ENCODE measurements around the gene ATF3.

Gene ATF3

DNA sequence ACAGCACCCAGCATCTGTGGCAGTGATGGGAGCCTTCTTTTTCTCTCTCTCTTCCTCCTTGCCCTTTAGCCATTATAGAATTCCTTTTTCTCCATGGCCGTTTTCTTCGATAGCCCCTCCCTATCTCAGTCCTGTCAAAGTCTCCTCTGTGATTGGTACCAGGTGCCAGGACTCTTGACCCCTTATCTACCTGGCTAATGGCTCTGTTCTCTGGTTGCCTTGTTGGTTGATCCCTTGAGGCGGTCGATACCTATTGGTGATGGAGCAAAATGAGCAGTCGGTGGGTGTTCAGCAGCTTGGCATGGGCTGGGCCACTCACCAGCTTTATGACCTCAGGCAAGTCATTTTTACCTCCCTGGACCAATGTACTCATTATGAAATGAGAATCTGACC, 2.0 kb downstream of the ATF3 start:
- ChIA-PET CTCF (interaction anchor here (1.0 to 2.8 kb wide), 3 partner anchors 20 to 384 kb away, joined by 3 to 9 read pairs (median 3); no protein-coding TSS in a partner anchor), POLR2A (interaction anchor here (0.9 to 1.8 kb wide), 2 partner anchors 18 to 44 kb away, joined by 3 to 5 read pairs; no protein-coding TSS in a partner anchor)
- TF ChIP-seq, protein P1, sequence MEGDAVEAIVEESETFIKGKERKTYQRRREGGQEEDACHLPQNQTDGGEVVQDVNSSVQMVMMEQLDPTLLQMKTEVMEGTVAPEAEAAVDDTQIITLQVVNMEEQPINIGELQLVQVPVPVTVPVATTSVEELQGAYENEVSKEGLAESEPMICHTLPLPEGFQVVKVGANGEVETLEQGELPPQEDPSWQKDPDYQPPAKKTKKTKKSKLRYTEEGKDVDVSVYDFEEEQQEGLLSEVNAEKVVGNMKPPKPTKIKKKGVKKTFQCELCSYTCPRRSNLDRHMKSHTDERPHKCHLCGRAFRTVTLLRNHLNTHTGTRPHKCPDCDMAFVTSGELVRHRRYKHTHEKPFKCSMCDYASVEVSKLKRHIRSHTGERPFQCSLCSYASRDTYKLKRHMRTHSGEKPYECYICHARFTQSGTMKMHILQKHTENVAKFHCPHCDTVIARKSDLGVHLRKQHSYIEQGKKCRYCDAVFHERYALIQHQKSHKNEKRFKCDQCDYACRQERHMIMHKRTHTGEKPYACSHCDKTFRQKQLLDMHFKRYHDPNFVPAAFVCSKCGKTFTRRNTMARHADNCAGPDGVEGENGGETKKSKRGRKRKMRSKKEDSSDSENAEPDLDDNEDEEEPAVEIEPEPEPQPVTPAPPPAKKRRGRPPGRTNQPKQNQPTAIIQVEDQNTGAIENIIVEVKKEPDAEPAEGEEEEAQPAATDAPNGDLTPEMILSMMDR (IDR thresholded peaks at IDR 0.05; ENCODE audit: control extremely low read depth, extremely low read depth, low read depth, missing control alignments), result no peak
- DNase-seq (ENCODE audit: extremely low spot score), result no peak

DNA sequence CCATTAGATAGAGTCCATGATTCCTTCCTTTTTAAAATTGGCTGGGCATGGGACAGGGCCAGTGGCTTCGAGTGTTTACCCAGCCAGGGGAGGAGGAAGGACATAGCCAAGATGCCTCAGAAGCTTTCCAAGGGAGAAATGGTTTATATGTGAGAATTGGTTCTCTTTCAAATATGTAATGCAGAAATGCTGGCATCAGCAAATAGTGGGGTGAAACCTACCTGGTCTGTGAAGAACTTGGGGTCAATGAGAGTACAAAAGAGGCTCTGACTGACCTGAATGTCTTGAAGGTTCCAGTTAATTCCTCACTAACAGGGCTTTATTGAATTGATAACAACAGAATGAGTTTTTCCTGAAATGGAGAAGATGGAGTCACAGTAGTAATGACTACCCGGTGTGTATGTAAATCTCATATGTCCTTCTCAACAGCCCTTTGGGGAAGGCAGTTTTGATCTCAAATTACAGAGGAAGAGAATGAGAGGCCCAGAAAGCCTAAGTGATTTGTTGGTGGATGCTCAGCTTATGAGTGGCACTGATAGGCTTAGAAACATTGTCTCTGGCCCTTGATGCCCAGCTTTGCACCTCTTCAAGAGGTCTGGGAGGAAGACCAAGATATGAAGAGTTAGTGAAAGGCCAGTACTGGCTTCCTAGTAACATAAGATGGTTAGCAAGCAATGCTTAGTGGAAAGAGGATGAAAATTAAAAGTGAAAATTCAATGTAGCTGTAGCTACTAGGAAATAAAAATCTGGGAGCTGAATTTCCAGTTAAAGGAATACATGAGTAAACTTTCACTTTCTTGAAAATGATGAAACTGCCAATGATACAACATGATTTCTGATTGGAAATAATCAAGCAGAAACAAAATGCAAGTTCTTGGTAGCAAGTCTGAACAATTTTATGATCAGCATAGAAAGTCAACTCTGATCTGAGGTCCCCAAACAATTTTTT, 2.7 kb downstream of the ATF3 start:
- ChIA-PET CTCF (interaction anchor here (1.0 to 3.8 kb wide), 6 partner anchors 14 to 384 kb away, joined by 3 to 14 read pairs (median 5); no protein-coding TSS in a partner anchor), POLR2A (interaction anchor here (0.8 to 1.8 kb wide), 3 partner anchors 17 to 68 kb away, joined by 3 to 5 read pairs (median 3); no protein-coding TSS in a partner anchor)
- TF ChIP-seq, protein P1 (IDR thresholded peaks at IDR 0.05; ENCODE audit: control extremely low read depth, extremely low read depth, low read depth, missing control alignments), result no peak
- DNase-seq (ENCODE audit: extremely low spot score), result no peak

DNA sequence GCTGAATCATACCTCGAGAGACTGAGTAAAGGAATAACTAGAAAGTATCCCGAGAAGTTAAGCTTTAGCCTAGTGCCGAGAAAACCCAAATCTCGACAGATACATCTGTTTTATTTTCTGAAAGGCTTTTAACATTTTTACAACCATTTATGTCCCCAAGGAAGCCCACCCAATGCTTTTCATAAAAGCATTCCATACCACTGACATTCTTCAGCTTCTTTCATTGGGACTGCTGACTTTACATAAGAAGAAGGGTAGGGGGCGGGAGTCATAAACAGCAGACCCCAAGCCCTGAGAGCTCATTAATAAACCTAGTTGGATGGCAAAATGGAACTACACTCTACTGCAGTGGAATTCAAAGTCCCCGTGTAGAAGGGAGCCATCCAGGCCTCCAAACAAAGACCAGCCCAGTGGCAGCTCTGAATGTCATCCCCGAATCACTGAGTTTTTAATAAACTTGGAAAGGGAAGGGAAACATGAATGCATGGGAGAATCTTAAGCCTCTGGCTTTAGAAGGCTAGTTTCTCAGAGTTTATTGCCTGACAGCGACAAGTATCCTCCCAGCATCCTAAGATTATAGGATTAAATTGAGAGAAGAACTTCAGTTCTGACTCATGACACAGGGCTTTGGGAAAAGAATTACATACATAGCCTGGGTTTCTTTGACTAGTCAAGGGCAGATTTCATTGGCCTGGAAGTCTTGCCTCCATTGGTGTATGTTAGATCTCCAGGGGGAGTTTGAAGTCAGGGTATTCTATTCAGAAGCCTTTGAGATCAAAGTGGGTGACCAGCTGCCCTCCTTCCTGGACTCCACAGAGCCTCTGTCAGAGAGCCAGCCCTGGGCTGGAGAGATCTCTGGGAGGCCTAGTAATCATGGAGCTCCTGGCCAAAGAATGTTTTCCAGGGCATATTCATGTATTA, 3.7 kb downstream of the ATF3 start:
- TF ChIP-seq, protein P1 (IDR thresholded peaks at IDR 0.05; ENCODE audit: control extremely low read depth, extremely low read depth, low read depth, missing control alignments), result no peak
- CTCF ChIA-PET, result interaction anchor here (1.0 to 3.8 kb wide), 5 partner anchors 15 to 175 kb away, joined by 3 to 14 read pairs (median 6); no protein-coding TSS in a partner anchor
- no peak for DNase-seq (ENCODE audit: extremely low spot score)
- POLR2A ChIA-PET, result interaction anchor here (0.8 to 1.8 kb wide), 3 partner anchors 16 to 67 kb away, joined by 3 to 5 read pairs (median 3); no protein-coding TSS in a partner anchor

DNA sequence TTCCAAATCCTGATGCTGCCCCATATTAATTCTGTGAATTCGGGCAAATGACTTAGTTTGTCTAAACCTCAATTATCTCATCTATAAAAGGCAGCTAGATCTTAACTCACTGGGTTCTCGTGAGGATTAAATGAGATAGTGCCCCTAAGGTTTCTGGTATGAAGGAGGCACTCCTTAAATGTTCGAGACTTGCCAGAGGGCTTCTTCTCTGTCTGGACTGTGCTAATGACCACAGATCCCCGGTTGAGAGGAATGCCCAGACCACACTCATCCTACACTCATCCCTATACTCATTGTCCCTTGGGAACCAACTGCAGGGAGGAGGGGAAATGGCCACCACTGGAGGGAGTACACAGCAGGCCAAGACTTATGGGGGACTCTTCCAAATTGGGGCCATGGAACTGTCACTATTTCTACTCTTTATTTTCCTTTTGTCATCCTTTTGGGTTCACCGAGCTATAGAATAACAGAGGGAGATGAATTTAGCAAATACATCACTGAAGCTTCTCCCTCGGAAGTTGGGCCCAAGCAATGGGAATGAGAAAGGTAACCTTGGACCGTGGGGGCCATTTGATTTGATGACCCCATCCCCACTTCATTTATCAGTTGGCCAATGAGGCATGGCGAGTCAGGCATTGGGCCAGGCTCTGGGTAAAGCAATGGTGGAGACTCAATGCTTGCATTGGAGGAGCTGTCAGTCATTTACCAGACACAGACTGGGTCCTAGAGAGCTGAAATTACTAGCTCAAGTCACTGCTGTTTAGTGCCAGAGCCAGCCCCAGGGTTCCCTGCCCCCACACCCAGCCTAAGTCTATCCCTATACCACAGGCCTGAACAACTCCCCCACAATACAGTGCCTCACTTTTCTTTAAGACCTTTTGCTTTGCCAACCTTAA, 5.1 kb downstream of the ATF3 start:
- no peak for DNase-seq (ENCODE audit: extremely low spot score)
- TF ChIP-seq, protein P1 (IDR thresholded peaks at IDR 0.05; ENCODE audit: control extremely low read depth, extremely low read depth, low read depth, missing control alignments), result no peak
- CTCF ChIA-PET, result interaction anchor here (0.8 to 3.8 kb wide), 12 partner anchors 9 to 381 kb away, joined by 3 to 14 read pairs (median 4); no protein-coding TSS in a partner anchor
- POLR2A ChIA-PET, result interaction anchor here (0.6 to 0.9 kb wide), 3 partner anchors 13 to 163 kb away, joined by 3 to 4 read pairs (median 3); no protein-coding TSS in a partner anchor

DNA sequence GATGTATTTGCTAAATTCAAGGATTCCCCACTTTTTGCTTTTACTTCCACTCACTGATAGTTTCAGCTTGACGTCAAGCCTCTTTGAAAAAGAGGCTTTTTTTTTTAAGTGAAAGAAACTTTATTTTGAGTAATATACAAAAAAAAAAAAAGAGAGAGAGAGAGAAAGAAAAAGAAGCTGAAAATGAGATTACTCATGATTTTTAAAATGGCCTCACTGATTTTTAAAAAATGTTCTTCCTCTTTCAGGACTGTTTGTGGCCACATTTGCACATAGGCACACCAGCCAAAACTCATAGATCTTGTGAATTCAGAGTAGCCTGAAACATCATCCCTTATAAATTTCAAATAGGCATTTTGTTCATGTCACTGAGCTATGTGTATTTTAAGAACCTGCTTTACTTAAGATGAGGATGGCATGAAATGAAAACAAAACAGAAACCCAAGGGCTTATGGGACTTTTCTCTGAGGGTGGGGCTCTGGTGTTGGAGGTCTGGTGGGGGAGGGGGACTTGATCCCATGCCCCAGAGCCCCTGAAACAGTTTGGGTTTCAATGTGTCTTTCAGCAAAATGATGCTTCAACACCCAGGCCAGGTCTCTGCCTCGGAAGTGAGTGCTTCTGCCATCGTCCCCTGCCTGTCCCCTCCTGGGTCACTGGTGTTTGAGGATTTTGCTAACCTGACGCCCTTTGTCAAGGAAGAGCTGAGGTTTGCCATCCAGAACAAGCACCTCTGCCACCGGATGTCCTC, 6.1 kb downstream of the ATF3 start:
- POLR2A ChIA-PET, result interaction anchor here (0.5 to 0.9 kb wide), 2 partner anchors 12 to 21 kb away, joined by 3 to 5 read pairs; no protein-coding TSS in a partner anchor
- DNase-seq (ENCODE audit: extremely low spot score), result peak; percentile 38
- CTCF ChIA-PET, result interaction anchor here (0.8 to 3.8 kb wide), 13 partner anchors 8 to 380 kb away, joined by 3 to 14 read pairs (median 4); no protein-coding TSS in a partner anchor
- TF ChIP-seq, protein P1 (IDR thresholded peaks at IDR 0.05; ENCODE audit: control extremely low read depth, extremely low read depth, low read depth, missing control alignments), result no peak

All from GM10248 (cell line).